ACC112 (cell line): Measurements from ENCODE around the gene CRACR2B.
A peak's percentile ranks its signal among the peaks of the same experiment; 100 is the strongest.

Experiments
- H2AFZ ChIP-seq: fragments of 200-600 bp; sonication (generic); one replicate; pipeline ENCODE4 v1.6.0; 2017; ENCODE audit warnings: antibody characterized with exemption, low read length; ENCODE audit not compliant: unreplicated experiment
- H3K27ac ChIP-seq: fragments of 200-600 bp; sonication (generic); 2 replicates; pipeline ENCODE4 v1.5.1; 2014; ENCODE audit warnings: low read depth, mild to moderate bottlenecking, antibody characterized with exemption, low read length, moderate library complexity
- H3K27me3 ChIP-seq: fragments of 200-600 bp; sonication (generic); 2 replicates; pipeline ENCODE4 v1.6.1; 2014; ENCODE audit warnings: mild to moderate bottlenecking, antibody characterized with exemption, low read length, moderate library complexity, mixed read lengths; ENCODE audit not compliant: insufficient read depth
- H3K36me3 ChIP-seq: fragments of 200-600 bp; sonication (generic); 2 replicates; pipeline ENCODE4 v1.6.1; 2016; ENCODE audit warnings: mild to moderate bottlenecking, antibody characterized with exemption, low read length, moderate library complexity, mixed read lengths; ENCODE audit not compliant: insufficient read depth
- H3K4me1 ChIP-seq: fragments of 200-600 bp; sonication (generic); one replicate; pipeline ENCODE4 v1.6.1; 2016; ENCODE audit warnings: low read length, mixed read lengths; ENCODE audit not compliant: insufficient read depth, unreplicated experiment, control insufficient read depth
- H3K4me3 ChIP-seq: fragments of 200-600 bp; sonication (generic); 2 replicates; pipeline ENCODE4 v1.5.1; 2014; ENCODE audit warnings: mild to moderate bottlenecking, low read depth, low read length
- H3K79me2 ChIP-seq: fragments of 200-600 bp; sonication (generic); one replicate; pipeline ENCODE4 v1.6.0; 2016; ENCODE audit warnings: low read length; ENCODE audit not compliant: control insufficient read depth, unreplicated experiment, insufficient read depth

The CRACR2B gene

DNA sequence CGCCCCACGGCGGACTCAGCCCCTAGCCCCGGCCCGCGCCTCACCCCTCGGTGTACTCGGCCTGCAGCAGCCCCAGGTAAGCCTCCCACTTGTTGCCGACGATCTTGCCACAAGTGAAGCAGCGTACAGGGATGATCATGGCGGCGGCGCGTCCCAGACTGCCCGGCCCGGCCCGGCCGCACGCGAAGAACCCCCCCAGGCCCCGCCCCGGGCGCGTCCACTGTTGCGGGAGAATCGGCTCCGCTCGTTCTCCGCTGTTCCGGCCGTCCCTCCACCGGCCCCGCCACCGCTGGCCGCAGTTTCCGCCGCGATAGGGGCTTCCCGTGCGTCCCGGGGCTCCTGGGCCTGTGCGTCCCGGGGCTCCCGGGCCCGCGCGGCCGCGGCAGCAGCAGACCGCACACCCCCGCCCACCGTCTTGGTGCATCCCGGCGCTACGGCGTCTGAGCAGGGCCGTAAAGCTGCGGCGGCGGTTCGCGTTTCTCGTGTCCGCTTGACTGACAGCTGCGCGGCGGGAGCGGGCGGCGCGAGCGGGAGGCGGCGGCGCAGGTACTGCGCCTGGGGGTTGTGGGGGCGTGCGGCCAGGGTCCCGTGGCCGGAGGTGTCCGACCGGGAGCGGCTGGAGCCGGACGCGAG is 14.8 kb downstream of the CRACR2B start, which contains the start of the genes POLR2L and TSPAN4:
TSS of gene POLR2L (minus strand) at position 160 of the 633 bp plus-strand sequence. CDS start at position 139, 21 bp downstream.
TSS of gene TSPAN4 (plus strand) at position 483 of the 633 bp plus-strand sequence. CDS start 7,453 bp downstream, outside the sequence.
- H3K4me3 ChIP-seq = peak within 1 kb of the TSS; percentile 88
- peak within 1 kb of the TSS; percentile 93 for H3K27ac ChIP-seq
- H3K4me1 ChIP-seq = peaks cover 57% of the 10 kb centered on the region
- peaks cover 14% of the 10 kb centered on the region; the same call in 1 of the 2 replicates for H3K36me3 ChIP-seq
- H2AFZ ChIP-seq = no peak within 1 kb of the TSS
- H3K27me3 ChIP-seq = no peaks in the 10 kb centered on the region
- peaks cover 68% of the 10 kb centered on the region for H3K79me2 ChIP-seq

DNA sequence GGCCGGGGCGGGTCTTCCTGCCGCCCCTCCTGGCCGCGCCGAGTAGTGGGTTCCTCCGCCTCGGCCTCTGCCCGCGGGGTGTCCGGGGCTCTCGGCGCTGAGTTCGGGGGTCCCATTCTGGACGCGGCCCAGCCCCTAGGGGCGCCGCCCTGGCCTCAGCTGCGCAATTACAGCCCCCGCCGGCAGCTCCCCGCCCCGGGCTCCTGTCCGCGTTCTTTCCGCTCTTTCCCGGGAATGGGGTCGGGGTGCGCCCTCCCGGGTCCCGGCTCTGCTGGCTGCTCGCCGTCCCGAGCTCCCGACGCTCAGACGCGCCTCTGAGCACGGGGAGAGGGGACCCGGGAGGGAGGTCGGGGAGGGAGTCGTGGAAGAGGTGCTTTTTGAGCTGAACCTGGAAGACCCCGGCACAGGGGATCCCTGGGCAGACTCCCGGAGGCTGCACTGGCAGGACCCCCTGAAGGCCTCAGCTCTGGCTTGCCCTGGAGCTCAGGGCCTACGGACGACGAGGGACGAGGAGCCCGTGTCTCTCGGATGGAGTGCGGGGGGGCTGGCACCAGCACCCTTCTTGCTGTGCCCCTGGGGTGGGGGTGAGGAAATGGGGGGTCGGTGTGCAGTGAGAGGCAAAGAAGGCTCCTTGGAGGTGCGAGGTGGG is 15.5 kb downstream of the CRACR2B start:
- Histone ChIP-seq H3K79me2 (peaks cover 71% of the 10 kb centered on the region), H3K36me3 (peaks cover 14% of the 10 kb centered on the region; the same call in 1 of the 2 replicates), H3K4me1 (peaks cover 52% of the 10 kb centered on the region), H3K4me3 (peak overlapping the region; percentile 88), H3K27me3 (no peaks in the 10 kb centered on the region), H2AFZ (no peak overlapping the region), H3K27ac (peak overlapping the region; percentile 93)

DNA sequence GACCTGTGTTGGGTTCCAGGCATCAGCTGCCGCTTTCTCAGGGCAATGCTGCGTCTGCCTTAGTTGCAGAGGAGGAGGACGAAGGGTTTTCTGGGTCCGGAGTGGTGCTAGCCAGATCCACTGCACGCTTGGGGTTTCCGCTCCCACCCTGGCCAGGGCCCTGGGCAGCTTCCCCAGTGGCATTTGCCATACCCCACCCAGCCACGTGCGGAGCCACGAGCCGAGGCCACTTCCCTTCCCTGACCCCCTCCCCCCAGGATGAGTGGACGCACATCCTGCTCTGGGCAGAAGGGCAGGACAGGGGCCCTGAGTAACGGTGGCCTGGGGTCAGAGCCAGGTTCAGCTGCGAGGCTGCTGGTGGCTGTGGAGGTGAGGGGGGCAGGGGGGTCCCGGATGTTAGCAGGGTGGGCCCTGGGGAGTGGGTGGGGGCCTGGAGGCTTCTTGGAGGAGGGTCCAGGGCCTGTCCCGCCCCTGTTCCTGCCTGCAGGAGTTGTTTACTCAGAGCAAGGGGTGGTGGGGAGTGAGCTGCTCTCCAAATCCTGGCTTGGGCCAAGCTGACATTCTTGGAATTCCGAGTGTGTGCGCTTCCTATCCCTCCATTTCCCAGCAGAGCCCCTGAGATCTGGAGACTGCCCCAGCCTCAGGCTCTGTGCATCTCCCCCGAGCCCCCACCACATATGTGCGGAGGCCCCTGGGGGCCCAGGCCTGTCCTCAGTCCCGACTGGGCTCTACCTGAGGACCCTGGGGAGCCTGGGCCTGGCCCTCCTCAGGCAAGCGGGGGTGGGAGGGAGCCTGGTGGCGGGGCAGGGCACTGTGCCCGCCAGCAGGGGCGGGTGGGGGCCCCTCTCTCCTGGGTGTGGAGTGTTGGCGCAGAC is 16.3 kb downstream of the CRACR2B start:
- H3K27ac ChIP-seq = peak overlapping the region; percentile 93
- peak overlapping the region; percentile 88 for H3K4me3 ChIP-seq
- peaks cover 79% of the 10 kb centered on the region for H3K79me2 ChIP-seq
- H3K27me3 ChIP-seq = no peaks in the 10 kb centered on the region
- peaks cover 50% of the 10 kb centered on the region for H3K4me1 ChIP-seq
- H3K36me3 ChIP-seq = peaks cover 14% of the 10 kb centered on the region; the same call in 1 of the 2 replicates
- H2AFZ ChIP-seq = no peak overlapping the region

DNA sequence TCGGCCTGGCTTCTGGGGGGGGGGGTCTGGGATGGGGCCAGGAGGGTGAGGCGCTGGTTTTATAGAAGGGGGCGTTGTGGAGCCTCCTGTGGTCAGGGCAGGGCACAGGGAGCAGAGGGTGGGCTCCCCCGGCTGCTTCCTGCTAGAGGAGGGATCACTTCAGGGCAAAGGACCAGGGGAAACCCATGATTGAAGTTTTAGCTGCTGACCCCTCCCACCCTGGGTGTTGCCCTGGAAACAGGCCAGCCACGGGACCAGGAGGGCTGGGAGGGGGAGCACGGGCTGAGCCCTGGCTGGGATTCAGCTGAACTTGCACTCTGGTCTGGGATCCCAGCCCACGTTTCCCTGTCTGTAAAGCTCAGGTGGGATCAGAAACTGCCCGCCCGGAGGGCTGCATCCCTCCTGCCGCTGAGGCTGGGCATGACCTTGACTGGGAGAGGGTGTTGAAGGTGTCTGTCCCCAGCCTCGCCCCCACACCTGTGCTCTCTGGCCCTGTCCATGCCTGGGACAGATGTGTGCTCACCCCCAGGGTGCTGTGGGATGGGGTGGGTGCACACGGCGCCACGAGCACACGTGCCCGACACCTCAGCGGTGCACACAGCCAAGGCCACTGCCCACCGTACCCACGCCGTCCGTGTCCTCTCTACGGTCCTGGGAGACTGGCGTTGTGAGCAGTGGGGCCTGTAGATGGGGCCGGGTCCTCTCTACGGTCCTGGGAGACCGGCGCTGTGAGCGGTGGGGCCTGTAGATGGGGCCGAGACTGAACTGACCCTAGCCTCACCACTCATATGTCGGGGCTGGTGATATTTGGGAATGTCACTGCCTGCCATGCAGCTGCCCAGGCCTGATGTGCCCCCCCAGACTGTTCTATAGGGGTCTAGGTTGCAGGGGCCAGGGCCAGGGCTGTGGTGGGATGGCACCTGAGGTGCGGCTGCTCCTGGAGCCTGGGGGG is 17.2 kb downstream of the CRACR2B start:
- Histone ChIP-seq H3K36me3 (peaks cover 7% of the 10 kb centered on the region; the same call in 1 of the 2 replicates), H3K4me1 (peaks cover 41% of the 10 kb centered on the region), H3K27ac (peak overlapping the region; percentile 93), H3K27me3 (no peaks in the 10 kb centered on the region), H3K79me2 (peaks cover 77% of the 10 kb centered on the region), H3K4me3 (peak overlapping the region; percentile 88), H2AFZ (no peak overlapping the region)

DNA sequence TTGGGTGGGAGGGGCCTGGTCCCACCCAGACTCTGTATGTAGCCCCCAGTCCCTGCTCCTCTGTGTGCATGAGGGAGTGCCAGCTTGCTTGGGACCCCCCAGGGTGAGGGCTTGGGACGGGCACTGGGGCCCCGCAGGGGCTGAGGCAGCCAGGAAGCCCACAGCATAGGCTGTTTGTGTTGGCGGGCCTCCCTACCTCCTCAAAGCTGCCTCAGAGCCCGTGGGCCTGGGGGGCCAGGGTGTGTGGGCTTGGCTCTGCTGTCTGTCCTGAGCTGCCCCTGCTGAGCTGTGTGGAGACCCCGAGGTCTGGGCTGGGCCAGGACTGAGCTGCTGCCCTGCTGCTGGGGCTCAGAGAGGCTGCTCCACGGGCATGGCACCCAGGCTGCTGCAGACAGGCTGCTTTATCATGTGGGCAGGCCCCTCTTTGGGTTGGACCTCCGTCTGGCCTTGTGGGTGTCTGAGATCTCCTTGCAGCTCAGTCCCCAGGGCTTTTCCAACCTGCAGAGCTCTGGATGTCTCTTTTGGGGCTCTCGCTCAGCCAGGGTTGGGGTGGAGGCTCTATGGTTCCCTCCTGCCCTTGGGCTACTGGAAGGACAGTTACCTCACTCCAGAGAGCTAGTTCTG is 18.3 kb downstream of the CRACR2B start:
- no peaks in the 10 kb centered on the region for H3K27me3 ChIP-seq
- H3K79me2 ChIP-seq = peaks cover 77% of the 10 kb centered on the region
- H3K4me3 ChIP-seq = peak overlapping the region; percentile 88
- H3K4me1 ChIP-seq = peaks cover 33% of the 10 kb centered on the region
- H3K36me3 ChIP-seq = no peaks in the 10 kb centered on the region; the same call in 1 of the 2 replicates
- H3K27ac ChIP-seq = peak overlapping the region; percentile 93
- H2AFZ ChIP-seq = no peak overlapping the region

DNA sequence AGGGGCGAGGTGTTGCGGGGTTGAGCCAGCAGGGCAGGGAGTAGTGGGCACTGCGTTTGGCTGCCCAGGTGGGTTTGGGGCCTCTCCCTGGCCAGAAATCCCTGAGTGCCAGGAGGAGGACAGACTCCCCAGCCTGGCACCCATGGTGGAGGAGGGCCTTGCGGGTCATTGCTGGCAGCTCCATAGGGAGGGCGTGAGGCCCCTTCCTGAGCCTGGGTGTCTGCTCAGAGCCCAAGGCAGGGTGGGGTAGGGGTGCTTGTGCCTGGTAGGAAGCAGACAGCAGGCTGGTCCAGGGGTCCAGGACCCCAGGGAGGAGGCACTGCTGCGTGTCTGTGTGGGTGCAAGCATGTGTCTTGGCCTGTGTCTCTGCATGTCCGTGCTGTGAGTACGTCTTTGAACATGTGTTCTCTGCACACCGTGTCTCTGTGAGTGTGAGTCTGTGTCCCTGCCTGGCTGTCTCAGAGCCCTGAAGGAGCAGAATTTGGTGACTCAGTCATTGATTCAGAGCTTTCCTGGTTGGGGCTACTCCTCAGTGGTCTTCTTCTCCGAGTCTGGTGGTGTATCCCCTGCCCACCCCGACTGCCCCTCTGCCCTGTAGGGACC is 18.9 kb downstream of the CRACR2B start:
- H2AFZ ChIP-seq = no peak overlapping the region
- H3K4me3 ChIP-seq = peak overlapping the region; percentile 88
- peak overlapping the region; percentile 93 for H3K27ac ChIP-seq
- no peaks in the 10 kb centered on the region; the same call in 1 of the 2 replicates for H3K36me3 ChIP-seq
- H3K79me2 ChIP-seq = peaks cover 71% of the 10 kb centered on the region
- no peaks in the 10 kb centered on the region for H3K27me3 ChIP-seq
- peaks cover 34% of the 10 kb centered on the region for H3K4me1 ChIP-seq

DNA sequence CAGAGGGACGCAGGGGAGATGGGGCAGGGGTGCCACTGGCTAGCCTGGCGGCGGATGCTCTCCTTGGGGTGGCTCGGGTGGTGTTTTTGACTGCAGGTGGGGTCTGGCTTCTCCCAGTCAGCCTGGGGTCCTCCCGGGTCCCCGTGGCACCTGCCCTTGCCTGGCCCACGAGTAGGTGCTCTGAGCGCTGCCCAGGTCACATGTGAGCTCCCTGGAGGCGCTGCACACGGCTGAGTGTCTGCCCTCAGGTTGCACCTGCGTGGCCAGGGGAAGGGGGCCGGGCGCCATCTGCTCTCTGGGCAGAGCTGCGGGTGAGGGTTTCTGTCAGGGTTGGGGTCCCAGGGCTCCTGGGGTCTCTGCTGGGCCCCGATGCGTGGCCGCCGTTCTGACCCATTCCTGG is 20.2 kb downstream of the CRACR2B start:
- H2AFZ ChIP-seq = no peak overlapping the region
- no peaks in the 10 kb centered on the region; the same call in 1 of the 2 replicates for H3K36me3 ChIP-seq
- no peak overlapping the region for H3K4me3 ChIP-seq
- no peak overlapping the region for H3K27ac ChIP-seq
- H3K4me1 ChIP-seq = peaks cover 34% of the 10 kb centered on the region
- H3K79me2 ChIP-seq = peaks cover 67% of the 10 kb centered on the region
- no peaks in the 10 kb centered on the region for H3K27me3 ChIP-seq

DNA sequence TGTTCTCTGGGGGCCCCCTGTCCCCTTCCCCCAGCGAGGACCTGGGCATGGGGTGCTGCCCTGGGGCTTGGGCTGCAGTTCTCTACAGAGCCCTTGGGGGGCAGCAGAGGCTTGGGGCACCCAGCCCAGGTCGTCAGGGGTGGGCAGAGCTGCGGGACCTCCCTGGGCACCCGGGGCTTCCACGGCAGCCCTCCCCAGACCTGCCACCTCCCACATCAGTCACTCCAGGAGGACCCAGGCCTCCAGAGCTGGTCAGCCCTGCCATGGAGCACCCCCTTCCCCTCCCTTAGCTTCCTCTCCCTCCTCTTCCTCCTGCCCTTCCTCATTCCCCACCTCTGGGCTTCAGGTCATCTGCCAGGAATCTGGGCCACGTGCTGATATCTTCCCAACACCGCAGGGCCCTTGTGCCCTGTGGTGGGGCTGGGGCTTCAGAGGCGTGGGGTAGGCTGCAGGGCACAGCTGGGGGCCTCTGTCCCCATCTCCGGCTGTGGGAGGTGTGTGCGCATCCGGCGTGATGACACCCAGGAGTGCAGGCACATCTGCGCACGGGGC is 20.7 kb downstream of the CRACR2B start:
- no peaks in the 10 kb centered on the region for H3K27me3 ChIP-seq
- peaks cover 63% of the 10 kb centered on the region for H3K79me2 ChIP-seq
- peaks cover 34% of the 10 kb centered on the region for H3K4me1 ChIP-seq
- no peaks in the 10 kb centered on the region; the same call in 1 of the 2 replicates for H3K36me3 ChIP-seq
- H3K4me3 ChIP-seq = no peak overlapping the region
- no peak overlapping the region for H3K27ac ChIP-seq
- no peak overlapping the region for H2AFZ ChIP-seq
